Astrocyte (in vitro differentiated cells and primary cell): ENCODE data around the gene UBD.

Source experiments
- CTCF ChIP-seq: IDR thresholded peaks from 2 replicates; pipeline ENCODE4 v1.5.1; 2011; ENCODE audit warnings: low read depth, mild to moderate bottlenecking, inconsistent platforms, low read length, moderate library complexity; ENCODE audit not compliant: insufficient read depth
- EZH2 ChIP-seq: IDR thresholded peaks from 2 replicates; pipeline ENCODE4 v1.6.1; 2012; ENCODE audit warnings: mild to moderate bottlenecking, low read length, inconsistent platforms; ENCODE audit not compliant: insufficient read depth

- no peak for TF ChIP-seq EZH2
- TF ChIP-seq CTCF: no peak
These were observed 28.7 kb downstream of the UBD start for GRCh38 chr6:29530671-29531310.
